Thyroid gland (tissue), 4 donors: Measurements from ENCODE around the gene ADGRD1.

Experiments
- CTCF ChIP-seq, 6 experiments: fragments of 200-600 bp in 3 of 6; fragments of 450-650 bp in 3 of 6; sonication (generic) in 3 of 6; IDR thresholded peaks; one replicate each; pipeline ENCODE4 v1.5.1; 2016 to 2019; ENCODE audit warnings: antibody characterized with exemption in 6 of 6, mild to moderate bottlenecking in 2 of 6, inconsistent platforms in 1 of 6, moderate library complexity in 1 of 6
- POLR2A ChIP-seq, 2 donors: fragments of 450-650 bp; IDR thresholded peaks; one replicate each; pipeline ENCODE4 v1.6.1; 2017; ENCODE audit warnings: antibody characterized with exemption in 2 of 2, mild to moderate bottlenecking in 2 of 2, moderate library complexity in 1 of 2

DNA sequence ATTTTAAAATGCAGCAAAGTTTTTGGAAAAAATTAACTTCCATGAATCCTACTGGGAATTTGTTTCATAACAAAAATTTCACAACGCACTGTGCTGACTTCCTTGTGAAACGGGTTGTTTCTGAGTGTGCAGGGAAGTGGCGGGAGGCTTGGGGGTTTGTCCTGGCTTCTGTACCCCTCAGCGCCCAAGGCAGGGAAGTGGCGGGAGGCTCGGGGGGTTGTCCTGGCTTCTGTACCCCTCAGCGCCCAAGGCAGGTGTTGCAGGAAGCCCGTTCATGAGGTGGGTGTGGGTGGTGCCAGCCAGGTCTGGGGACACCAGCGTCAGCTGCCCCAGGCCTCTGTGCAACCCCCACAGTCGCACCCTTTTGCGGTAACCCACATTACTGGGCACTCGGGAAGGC is 25.1 kb downstream of the ADGRD1 start:
- no peak for TF ChIP-seq POLR2A (IDR thresholded peaks at IDR 0.05)
- TF ChIP-seq CTCF (IDR thresholded peaks at IDR 0.05) = no peak
